Ishikawa (cell line): ENCODE data around the gene NEK9.

ENCODE experiments used
- CEBPB ChIP-seq: IDR thresholded peaks from 2 replicates; pipeline ENCODE4 v1.6.1; 2012
- MAX ChIP-seq: IDR thresholded peaks from 2 replicates; pipeline ENCODE4 v1.6.1; 2012
- TCF12 ChIP-seq: IDR thresholded peaks from 2 replicates; pipeline ENCODE4 v1.6.1; 2012; ENCODE audit warnings: low read depth
- YY1 ChIP-seq: IDR thresholded peaks from 2 replicates; pipeline ENCODE4 v1.6.1; 2012; ENCODE audit warnings: low read depth
- TF ChIP-seq, protein P1 (sequence below): IDR thresholded peaks from 2 replicates; pipeline ENCODE4 v1.6.1; 2012; ENCODE audit warnings: low read depth, mild to moderate bottlenecking

GRCh38 chr14:75101491-75101890 is 25.4 kb downstream of the NEK9 start:
- no peak for TF ChIP-seq YY1
- no peak for TF ChIP-seq MAX
- TF ChIP-seq, protein P1, sequence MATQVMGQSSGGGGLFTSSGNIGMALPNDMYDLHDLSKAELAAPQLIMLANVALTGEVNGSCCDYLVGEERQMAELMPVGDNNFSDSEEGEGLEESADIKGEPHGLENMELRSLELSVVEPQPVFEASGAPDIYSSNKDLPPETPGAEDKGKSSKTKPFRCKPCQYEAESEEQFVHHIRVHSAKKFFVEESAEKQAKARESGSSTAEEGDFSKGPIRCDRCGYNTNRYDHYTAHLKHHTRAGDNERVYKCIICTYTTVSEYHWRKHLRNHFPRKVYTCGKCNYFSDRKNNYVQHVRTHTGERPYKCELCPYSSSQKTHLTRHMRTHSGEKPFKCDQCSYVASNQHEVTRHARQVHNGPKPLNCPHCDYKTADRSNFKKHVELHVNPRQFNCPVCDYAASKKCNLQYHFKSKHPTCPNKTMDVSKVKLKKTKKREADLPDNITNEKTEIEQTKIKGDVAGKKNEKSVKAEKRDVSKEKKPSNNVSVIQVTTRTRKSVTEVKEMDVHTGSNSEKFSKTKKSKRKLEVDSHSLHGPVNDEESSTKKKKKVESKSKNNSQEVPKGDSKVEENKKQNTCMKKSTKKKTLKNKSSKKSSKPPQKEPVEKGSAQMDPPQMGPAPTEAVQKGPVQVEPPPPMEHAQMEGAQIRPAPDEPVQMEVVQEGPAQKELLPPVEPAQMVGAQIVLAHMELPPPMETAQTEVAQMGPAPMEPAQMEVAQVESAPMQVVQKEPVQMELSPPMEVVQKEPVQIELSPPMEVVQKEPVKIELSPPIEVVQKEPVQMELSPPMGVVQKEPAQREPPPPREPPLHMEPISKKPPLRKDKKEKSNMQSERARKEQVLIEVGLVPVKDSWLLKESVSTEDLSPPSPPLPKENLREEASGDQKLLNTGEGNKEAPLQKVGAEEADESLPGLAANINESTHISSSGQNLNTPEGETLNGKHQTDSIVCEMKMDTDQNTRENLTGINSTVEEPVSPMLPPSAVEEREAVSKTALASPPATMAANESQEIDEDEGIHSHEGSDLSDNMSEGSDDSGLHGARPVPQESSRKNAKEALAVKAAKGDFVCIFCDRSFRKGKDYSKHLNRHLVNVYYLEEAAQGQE, result no peak
- TF ChIP-seq TCF12, result no peak
- TF ChIP-seq CEBPB, result no peak
